ENCODE results near the gene ZNF512B.

The ZNF512B gene

GRCh38 chr20:63950701-63951397, 18.9 kb downstream of the ZNF512B start:
- DNase-seq (ENCODE audit: low read depth): no peak

GRCh38 chr20:63947638-63948456, 21.9 kb downstream of the ZNF512B start:
- no peak for DNase-seq (ENCODE audit: low read depth)

GRCh38 chr20:63946986-63947637, 22.6 kb downstream of the ZNF512B start:
- DNase-seq (ENCODE audit: low read depth): no peak

- no peak for DNase-seq (ENCODE audit: low read depth)
Observed at GRCh38 chr20:63945921-63946920, 23.5 kb downstream of the ZNF512B start.

GRCh38 chr20:63945031-63945658, 24.6 kb downstream of the ZNF512B start:
- DNase-seq (ENCODE audit: low read depth): no peak

- DNase-seq (ENCODE audit: low read depth): no peak
Observed at GRCh38 chr20:63944078-63944941, 25.4 kb downstream of the ZNF512B start.

GRCh38 chr20:63943808-63944077, 26.0 kb downstream of the ZNF512B start:
- no peak for DNase-seq (ENCODE audit: low read depth)

- DNase-seq (ENCODE audit: low read depth): no peak
Observed at GRCh38 chr20:63942969-63943807, 26.5 kb downstream of the ZNF512B start.

GRCh38 chr20:63942250-63942951, 27.3 kb downstream of the ZNF512B start:
- no peak for DNase-seq (ENCODE audit: low read depth)

GRCh38 chr20:63941282-63942081, 28.2 kb downstream of the ZNF512B start:
- DNase-seq (ENCODE audit: low read depth): no peak

GRCh38 chr20:63940472-63941266, 29.1 kb downstream of the ZNF512B start:
- DNase-seq (ENCODE audit: low read depth): no peak

- DNase-seq (ENCODE audit: low read depth): no peak
Observed at GRCh38 chr20:63940071-63940471, 29.7 kb downstream of the ZNF512B start.

- no peak for DNase-seq (ENCODE audit: low read depth)
Observed at GRCh38 chr20:63939061-63939935, 30.4 kb downstream of the ZNF512B start.

GRCh38 chr20:63937596-63937995, 32.1 kb downstream of the ZNF512B start:
- DNase-seq (ENCODE audit: low read depth): peak; percentile 38

- DNase-seq (ENCODE audit: low read depth): no peak
Observed at GRCh38 chr20:63935447-63935846, 34.3 kb downstream of the ZNF512B start.
